Measurements from ENCODE around the gene CRAMP1.

CRAMP1 gene

DNA sequence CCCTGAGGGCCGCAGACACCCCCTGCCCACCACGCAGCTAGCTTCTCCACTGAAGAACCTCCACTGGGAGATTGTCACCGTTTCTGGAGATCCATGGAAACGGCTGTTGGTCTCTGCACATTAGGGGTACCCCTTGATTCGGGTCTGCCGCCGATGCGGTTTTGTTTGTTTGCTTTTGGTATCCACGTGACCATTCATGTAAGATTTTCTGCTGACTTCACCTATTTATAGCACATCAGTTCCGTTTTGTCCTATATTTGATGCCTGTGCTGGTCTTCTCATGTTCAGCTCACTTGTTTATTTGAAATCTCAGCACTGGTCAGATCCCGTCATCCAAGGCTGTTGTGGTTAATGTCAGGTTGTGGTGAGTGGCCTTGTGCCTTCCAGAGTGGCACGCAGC, 21.1 kb downstream of the CRAMP1 start:
- DNase-seq (ENCODE audit: low read depth in 2 of 2, low spot score in 1 of 2) = no peak

DNA sequence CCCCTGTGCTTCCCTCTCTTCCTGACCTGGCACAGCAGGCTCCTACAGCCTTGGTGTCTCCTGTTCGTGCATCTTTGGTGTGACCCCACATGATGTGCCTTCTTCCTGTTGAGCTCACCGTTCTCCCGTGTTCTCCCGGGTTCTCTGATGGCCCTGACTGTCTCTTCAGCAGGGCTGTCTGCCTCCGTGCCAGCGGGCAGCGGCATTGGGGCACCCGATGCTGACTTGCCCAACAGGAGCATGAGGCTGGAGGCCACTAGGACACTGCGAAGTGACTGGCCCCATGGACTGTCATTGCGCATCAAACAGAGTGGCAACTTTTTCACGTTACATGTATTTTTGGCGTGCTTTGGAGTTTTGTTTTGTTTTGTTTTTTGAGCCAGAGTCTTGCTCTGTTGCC, 22.4 kb downstream of the CRAMP1 start:
- no peak for DNase-seq (ENCODE audit: low read depth in 2 of 2, low spot score in 1 of 2)

DNA sequence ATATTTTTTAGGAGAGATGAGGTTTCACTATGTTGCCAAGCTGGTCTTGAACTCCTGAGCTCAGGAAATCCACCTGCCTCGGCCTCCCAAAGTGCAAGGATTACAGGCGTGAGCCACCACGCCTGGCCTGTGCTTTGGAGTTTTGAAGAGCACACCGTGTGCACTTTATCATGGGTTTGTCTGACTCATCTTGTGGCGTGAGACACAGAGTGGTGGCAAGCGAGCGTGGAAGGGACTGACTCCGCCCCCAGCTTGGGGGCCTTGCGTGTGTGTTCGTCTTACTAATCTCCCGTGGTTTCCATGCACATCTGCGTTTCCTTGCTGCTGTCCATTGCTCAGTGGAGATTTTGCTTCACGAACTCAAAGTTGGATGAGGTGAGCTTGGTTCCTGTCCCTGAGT, 22.9 kb downstream of the CRAMP1 start:
- no peak for DNase-seq (ENCODE audit: low read depth in 2 of 2, low spot score in 1 of 2)

DNA sequence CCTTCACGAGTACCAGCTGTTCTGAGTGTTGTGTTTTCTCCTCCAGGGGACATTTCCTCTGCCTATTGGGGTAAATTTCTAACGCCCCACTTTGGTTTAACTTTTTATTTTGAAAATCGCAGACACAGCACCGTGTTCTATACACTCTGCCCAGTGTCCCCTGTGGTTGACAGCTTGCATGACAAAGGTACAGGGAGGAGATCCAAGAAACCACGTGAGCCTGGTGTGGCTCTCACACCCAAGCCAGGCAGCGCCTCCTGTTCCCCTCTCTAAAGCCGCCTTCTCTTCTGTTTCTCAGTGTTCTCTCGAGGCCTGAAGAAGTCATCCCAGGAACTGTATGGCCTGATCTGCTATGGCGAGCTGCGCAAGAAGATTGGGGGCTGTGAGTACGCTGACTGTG, 25.4 kb downstream of the CRAMP1 start:
- DNase-seq (ENCODE audit: low read depth in 2 of 2, low spot score in 1 of 2) = no peak

DNA sequence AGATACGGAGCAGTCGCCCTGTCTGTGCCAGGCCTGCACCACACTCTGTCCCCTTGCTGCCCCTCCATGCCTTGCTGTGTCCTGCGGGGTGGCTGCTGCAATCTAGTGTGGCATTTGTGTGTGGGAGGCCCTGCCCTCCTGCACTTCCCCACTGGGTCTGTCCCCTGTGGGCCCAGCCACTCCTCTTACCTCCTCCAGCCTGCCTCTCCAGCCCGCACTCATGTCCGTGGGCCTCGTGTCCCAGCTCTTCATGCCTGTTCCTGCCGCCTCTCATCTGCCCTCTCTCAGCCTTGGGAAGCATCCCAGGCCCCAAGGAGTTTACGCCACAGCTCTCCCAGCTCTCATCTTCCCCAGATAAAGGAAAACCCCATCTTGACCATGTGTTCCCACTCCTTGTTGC, 26.6 kb downstream of the CRAMP1 start:
- no peak for DNase-seq (ENCODE audit: low read depth in 2 of 2, low spot score in 1 of 2)

GRCh38 chr16:1639282-1639681, 27.1 kb downstream of the CRAMP1 start:
- DNase-seq (ENCODE audit: low read depth in 2 of 2, low spot score in 1 of 2) = no peak

- no peak for DNase-seq (ENCODE audit: low read depth in 2 of 2, low spot score in 1 of 2)
Observed at GRCh38 chr16:1639860-1640259, 27.7 kb downstream of the CRAMP1 start.

- no peak for DNase-seq (ENCODE audit: low read depth in 2 of 2, low spot score in 1 of 2)
Observed at GRCh38 chr16:1640261-1640941, 28.2 kb downstream of the CRAMP1 start.

DNA sequence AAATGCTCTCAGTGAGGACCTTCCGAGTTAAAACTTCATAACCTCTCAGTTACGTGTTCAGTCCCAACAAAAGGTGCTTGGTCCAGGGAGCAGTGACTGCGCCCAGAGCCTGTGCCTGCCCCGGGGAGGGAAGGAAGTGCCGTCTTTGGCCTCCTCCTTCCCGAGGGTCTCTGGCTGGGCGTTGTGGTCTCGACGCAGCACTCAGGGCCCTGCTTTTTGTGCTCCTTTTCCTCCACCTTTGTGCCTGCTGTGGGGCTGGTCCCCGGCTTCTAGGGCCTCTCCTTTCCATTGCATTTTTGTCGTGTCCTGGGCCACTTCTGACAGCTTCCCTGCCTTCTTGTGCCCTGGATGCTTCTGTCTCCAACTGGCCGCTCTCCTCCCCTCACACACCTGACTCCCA, 29.1 kb downstream of the CRAMP1 start:
- no peak for DNase-seq (ENCODE audit: low read depth in 2 of 2, low spot score in 1 of 2)

DNA sequence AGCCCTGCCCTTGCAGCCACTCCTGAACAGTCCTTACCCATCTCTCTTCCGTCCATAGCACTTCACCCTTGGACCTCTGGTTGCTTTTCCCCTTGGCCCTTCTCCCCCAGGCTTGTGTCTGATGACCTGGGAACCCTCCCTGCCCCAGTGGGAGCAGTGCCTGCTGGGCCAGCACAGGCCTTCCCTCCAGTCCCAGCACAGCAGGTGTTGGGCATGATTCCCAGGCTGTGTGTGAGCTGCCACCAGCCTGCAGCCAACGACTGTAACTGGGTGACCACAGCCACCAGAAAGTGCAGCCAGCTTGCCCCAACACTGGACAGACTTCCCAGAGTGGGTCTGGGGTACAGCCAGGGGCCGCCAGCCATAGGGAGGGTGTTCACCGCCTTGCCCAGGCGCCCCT, 30.0 kb downstream of the CRAMP1 start:
- no peak for DNase-seq (ENCODE audit: low read depth in 2 of 2, low spot score in 1 of 2)

- no peak for DNase-seq (ENCODE audit: low read depth in 2 of 2, low spot score in 1 of 2)
Observed at GRCh38 chr16:1642753-1643152, 30.6 kb downstream of the CRAMP1 start.

- no peak for DNase-seq (ENCODE audit: low read depth in 2 of 2, low spot score in 1 of 2)
Observed at GRCh38 chr16:1643521-1643920, 31.4 kb downstream of the CRAMP1 start.

DNA sequence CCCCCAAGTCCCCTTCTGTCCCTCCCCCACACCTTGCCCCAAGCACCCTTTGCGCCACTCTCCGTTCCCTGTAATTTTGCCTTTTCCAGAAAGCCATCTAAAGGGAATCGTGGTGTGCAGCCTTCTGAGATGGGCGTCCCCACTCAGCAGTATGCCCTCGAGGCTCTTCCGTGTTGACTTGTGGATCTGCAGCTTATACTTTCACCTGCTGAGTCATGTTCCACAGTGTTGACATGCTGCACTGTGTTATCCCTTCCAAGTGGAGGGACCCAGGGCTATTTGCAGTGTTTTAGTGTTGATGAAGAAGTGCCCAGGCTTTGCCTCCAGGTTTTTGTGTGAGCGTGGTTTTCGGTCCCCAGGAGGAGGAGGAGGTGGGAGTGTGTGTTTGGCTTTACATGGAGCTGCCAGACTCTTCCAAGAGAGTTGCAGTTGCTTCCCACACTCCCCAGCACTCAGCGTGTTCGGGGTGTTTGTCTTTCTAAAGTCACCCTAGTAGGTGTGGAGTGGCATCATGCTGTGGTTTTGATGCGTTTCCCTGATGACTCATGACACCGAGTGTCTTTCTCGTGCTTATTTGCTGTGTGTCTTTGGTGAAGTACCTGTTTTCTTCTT, 33.9 kb downstream of the CRAMP1 start:
- DNase-seq (ENCODE audit: low read depth in 2 of 2, low spot score in 1 of 2) = peak; percentile 3 to 15

DNA sequence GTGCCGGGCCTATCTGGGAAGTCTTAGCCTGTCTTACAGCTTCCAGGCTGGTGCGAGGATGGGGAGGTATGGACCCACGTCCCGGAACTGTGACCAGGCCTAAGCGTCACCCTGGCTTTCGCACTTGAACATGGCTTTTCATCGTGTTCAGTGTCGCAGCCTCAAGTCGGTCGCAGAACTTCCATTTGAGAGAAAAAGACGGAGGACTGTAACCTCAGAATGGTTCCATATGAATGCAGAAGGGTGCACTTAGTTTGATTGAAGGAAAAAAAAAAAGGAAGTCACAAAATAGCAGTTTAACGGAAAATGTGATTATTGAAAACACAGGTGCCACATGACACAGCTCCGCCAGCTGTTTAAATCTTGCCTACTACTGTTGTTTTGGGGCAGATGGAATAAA, 35.7 kb downstream of the CRAMP1 start:
- no peak for DNase-seq (ENCODE audit: low read depth in 2 of 2, low spot score in 1 of 2)

- no peak for DNase-seq (ENCODE audit: low read depth in 2 of 2, low spot score in 1 of 2)
Observed at GRCh38 chr16:1650131-1650530, 38.0 kb downstream of the CRAMP1 start.

DNA sequence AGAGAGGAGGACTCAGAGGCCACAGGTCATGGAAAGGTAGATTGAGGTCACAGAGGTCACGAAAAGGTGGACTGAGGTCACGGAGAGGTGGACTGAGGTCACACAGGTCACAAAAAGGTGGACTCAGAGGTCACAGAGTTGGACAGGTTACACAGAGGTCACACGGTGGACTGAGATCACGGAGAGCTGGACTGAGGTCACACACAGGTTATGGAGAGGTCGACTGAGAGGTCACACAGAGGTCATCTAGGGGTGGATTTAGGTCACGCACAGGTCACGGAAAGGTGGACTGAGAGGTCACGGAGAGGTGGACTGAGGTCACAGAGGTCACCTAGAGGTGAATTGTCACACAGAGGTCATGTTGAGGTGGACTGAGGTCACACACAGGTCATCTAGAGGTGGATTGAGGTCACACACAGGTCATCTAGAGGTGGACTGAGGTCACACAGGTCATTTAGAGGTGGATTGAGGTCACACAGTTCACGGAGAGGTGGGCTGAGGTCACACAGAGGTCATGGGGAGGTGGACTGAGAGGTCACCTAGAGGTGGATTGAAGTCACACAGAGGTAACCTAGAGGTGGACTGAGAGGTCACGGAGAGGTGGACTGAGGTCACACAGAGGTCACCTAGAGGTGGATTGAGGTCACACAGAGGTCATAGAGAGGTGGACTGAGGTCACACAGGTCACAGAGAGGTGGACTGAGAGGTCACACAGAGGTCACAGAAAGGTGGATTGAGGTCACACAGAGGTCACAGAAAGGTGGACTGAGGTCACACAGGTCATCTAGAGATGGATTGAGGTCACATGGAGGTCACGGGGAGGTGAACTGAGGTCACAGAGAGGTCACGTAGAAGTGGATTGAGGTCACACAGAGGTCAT, 39.2 kb downstream of the CRAMP1 start:
- DNase-seq (ENCODE audit: low read depth in 2 of 2, low spot score in 1 of 2) = no peak

GRCh38 chr16:1651974-1652312, 39.8 kb downstream of the CRAMP1 start:
- DNase-seq (ENCODE audit: low read depth in 2 of 2, low spot score in 1 of 2) = no peak

DNA sequence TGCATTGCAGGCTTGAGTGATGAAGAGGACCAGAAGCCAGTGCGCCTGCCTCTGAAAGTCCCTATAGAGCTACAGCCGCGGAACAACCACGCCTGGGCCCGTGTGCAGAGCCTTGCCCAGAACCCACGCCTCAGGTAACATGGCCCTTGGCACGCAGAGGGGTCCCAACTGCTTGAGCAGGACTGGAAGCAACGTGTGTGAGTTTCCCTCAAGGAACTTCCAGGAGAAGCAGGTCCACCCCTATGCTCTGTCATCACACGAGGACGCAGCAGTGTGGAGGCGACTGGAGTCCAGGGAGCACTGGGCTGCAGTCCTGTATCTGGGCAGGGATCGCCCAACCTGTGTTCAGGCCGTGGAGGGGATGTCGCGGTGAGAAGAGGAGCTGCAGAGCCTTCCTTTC, 40.9 kb downstream of the CRAMP1 start:
- no peak for DNase-seq (ENCODE audit: low read depth in 2 of 2, low spot score in 1 of 2)

GRCh38 chr16:1654505-1655268, 42.5 kb downstream of the CRAMP1 start:
- DNase-seq (ENCODE audit: low read depth in 2 of 2, low spot score in 1 of 2) = no peak

DNA sequence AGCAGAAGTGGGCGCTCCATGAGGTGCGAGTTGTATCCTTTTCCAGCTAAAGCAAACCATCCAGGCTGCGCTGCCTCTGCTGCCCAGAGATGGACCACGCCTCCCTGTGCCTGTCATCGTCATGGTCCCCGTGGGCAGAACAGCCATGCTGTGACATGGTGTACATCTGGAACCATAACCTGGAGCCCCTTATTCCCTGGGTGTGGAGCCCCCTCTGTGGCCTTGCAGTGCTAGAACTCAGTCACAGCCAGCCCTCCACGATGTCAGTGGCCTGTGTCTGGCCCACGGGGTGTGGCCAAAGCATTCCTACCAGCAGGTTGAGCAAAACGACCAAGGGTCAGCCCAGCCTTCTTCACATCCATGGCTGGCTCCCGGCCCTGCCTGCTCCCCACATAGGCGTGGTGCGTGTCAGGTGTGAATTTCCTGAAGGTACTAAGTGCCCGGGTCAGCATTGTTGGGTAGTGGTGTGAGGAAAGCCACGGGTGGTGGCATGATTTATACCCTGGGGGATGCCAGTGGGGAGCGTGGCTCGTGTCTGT, 43.2 kb downstream of the CRAMP1 start:
- DNase-seq (ENCODE audit: low read depth in 2 of 2, low spot score in 1 of 2) = no peak
